HEK293 (cell line): ENCODE measurements around the gene MRPL4.

Source experiments
- CTCF ChIA-PET: fragments of 350-600 bp; formaldehyde crosslinking; extraction: SDS; loops from one replicate; lab custom pipeline; 2021; ENCODE audit warnings: antibody characterized with exemption; lab: Yijun Ruan, JAX
- POLR2A ChIA-PET: fragments of 300-600 bp; formaldehyde crosslinking; extraction: SDS; loops from one replicate; lab custom pipeline; 2020; ENCODE audit warnings: antibody characterized with exemption, inconsistent platforms; lab: Yijun Ruan, JAX
- H3K27ac ChIP-seq: fragments of 200-500 bp; sonication (Bioruptor generic); 2 replicates; pipeline ENCODE4 v1.5.1; 2014; ENCODE audit warnings: low read depth, low read length, control low read depth, inconsistent platforms; ENCODE audit errors: extremely low read depth
- H3K36me3 ChIP-seq, 2 experiments: fragments of 200-500 bp in 1 of 2; sonication (Bioruptor generic) in 1 of 2; 1 replicate in 1 of 2; 2 replicates in 1 of 2; pipeline ENCODE4 v1.5.1; 2014 to 2017; ENCODE audit warnings: inconsistent platforms in 2 of 2, low read length in 2 of 2; ENCODE audit not compliant: control insufficient read depth in 2 of 2, insufficient read depth in 1 of 2
- H3K4me1 ChIP-seq: fragments of 200-500 bp; sonication (Bioruptor generic); 2 replicates; pipeline ENCODE4 v1.5.1; 2014; ENCODE audit warnings: mild to moderate bottlenecking, low read length, inconsistent platforms; ENCODE audit not compliant: control insufficient read depth, insufficient read depth
- H3K4me3 ChIP-seq: 2 replicates; pipeline ENCODE4 v1.5.1; 2011; ENCODE audit warnings: low read depth, mild to moderate bottlenecking, control low read depth, low read length, moderate library complexity
- H3K9me3 ChIP-seq: fragments of 200-500 bp; sonication (Bioruptor generic); 2 replicates; pipeline ENCODE4 v1.5.1; 2014; ENCODE audit warnings: low read depth, low read length, inconsistent platforms; ENCODE audit not compliant: control insufficient read depth, insufficient read depth
- BCL11A ChIP-seq: fragments of 450-650 bp; formaldehyde crosslinking; IDR thresholded peaks from 2 replicates; pipeline ENCODE4 v1.5.1; 2016; ENCODE audit warnings: low read depth, missing biosample characterization, missing genetic modification characterization
- MEIS1 ChIP-seq: sonication (generic); formaldehyde crosslinking; IDR thresholded peaks from 2 replicates; pipeline ENCODE4 v1.8.1; 2022; ENCODE audit warnings: missing genetic modification reagents, mild to moderate bottlenecking, borderline replicate concordance
- MZF1 ChIP-seq: fragments of 450-650 bp; formaldehyde crosslinking; IDR thresholded peaks from 2 replicates; pipeline ENCODE4 v1.5.1; 2017; ENCODE audit warnings: missing biosample characterization, missing genetic modification characterization, borderline replicate concordance
- OSR2 ChIP-seq: fragments of 450-650 bp; formaldehyde crosslinking; IDR thresholded peaks from 2 replicates; pipeline ENCODE4 v1.5.1; 2016; ENCODE audit warnings: missing biosample characterization, missing genetic modification characterization
- SP2 ChIP-seq: fragments of 450-650 bp; formaldehyde crosslinking; IDR thresholded peaks from 2 replicates; pipeline ENCODE4 v1.5.1; 2016; ENCODE audit warnings: missing biosample characterization, missing genetic modification characterization
- ZFP37 ChIP-seq: fragments of 450-650 bp; formaldehyde crosslinking; IDR thresholded peaks from 2 replicates; pipeline ENCODE4 v1.5.1; 2016; ENCODE audit warnings: missing biosample characterization, missing genetic modification characterization
- ZIC2 ChIP-seq: fragments of 450-650 bp; formaldehyde crosslinking; IDR thresholded peaks from 2 replicates; pipeline ENCODE4 v1.5.1; 2016; ENCODE audit warnings: missing biosample characterization, missing genetic modification characterization
- ZNF112 ChIP-seq: fragments of 450-650 bp; formaldehyde crosslinking; IDR thresholded peaks from 2 replicates; pipeline ENCODE4 v1.5.0; 2017; ENCODE audit warnings: missing biosample characterization, missing genetic modification characterization
- ZNF114 ChIP-seq: fragments of 450-650 bp; formaldehyde crosslinking; IDR thresholded peaks from 2 replicates; pipeline ENCODE4 v1.5.0; 2017; ENCODE audit warnings: missing biosample characterization, missing genetic modification characterization
- ZNF157 ChIP-seq: fragments of 450-650 bp; formaldehyde crosslinking; IDR thresholded peaks from 2 replicates; pipeline ENCODE4 v1.5.1; 2016; ENCODE audit warnings: missing biosample characterization, missing genetic modification characterization
- ZNF16 ChIP-seq: fragments of 450-650 bp; formaldehyde crosslinking; IDR thresholded peaks from 2 replicates; pipeline ENCODE4 v1.5.1; 2016; ENCODE audit warnings: low read depth, missing biosample characterization, missing genetic modification characterization
- ZNF19 ChIP-seq: fragments of 450-650 bp; formaldehyde crosslinking; IDR thresholded peaks from 2 replicates; pipeline ENCODE4; 2016; ENCODE audit warnings: missing biosample characterization, missing genetic modification characterization, low read depth
- ZNF341 ChIP-seq: fragments of 450-650 bp; formaldehyde crosslinking; IDR thresholded peaks from 2 replicates; pipeline ENCODE4; 2016; ENCODE audit warnings: low read depth, missing biosample characterization, missing genetic modification characterization
- ZNF501 ChIP-seq: fragments of 450-650 bp; formaldehyde crosslinking; IDR thresholded peaks from 2 replicates; pipeline ENCODE4 v1.5.1; 2016; ENCODE audit warnings: missing biosample characterization, missing genetic modification characterization
- ZNF549 ChIP-seq: fragments of 450-650 bp; IDR thresholded peaks from 2 replicates; pipeline ENCODE4 v1.5.1; 2018; ENCODE audit warnings: missing biosample characterization, missing genetic modification characterization, mild to moderate bottlenecking, inconsistent platforms, moderate library complexity
- ZNF571 ChIP-seq: fragments of 450-650 bp; formaldehyde crosslinking; IDR thresholded peaks from 2 replicates; pipeline ENCODE4 v1.5.0; 2017; ENCODE audit warnings: missing biosample characterization, missing genetic modification characterization
- ZNF600 ChIP-seq: fragments of 450-650 bp; formaldehyde crosslinking; IDR thresholded peaks from 2 replicates; pipeline ENCODE4 v1.5.1; 2016; ENCODE audit warnings: missing biosample characterization, missing genetic modification characterization
- ZNF621 ChIP-seq: fragments of 450-650 bp; formaldehyde crosslinking; IDR thresholded peaks from 2 replicates; pipeline ENCODE4 v1.5.1; 2017; ENCODE audit warnings: missing biosample characterization, missing genetic modification characterization
- ZNF654 ChIP-seq: fragments of 450-650 bp; formaldehyde crosslinking; IDR thresholded peaks from 2 replicates; pipeline ENCODE4 v1.5.1; 2016; ENCODE audit warnings: low read depth, missing biosample characterization, missing genetic modification characterization
- ZNF660 ChIP-seq: fragments of 450-650 bp; IDR thresholded peaks from 2 replicates; pipeline ENCODE4 v1.5.1; 2018; ENCODE audit warnings: missing biosample characterization, mild to moderate bottlenecking, missing genetic modification characterization
- ZNF664 ChIP-seq: fragments of 450-650 bp; formaldehyde crosslinking; IDR thresholded peaks from 2 replicates; pipeline ENCODE4 v1.5.1; 2016; ENCODE audit warnings: missing biosample characterization, missing genetic modification characterization
- ZNF768 ChIP-seq: fragments of 450-650 bp; formaldehyde crosslinking; IDR thresholded peaks from 2 replicates; pipeline ENCODE4 v1.5.1; 2018; ENCODE audit warnings: missing biosample characterization, mild to moderate bottlenecking, missing genetic modification characterization
- TF ChIP-seq, protein P1 (sequence below): fragments of 450-650 bp; formaldehyde crosslinking; IDR thresholded peaks from 2 replicates; pipeline ENCODE4 v1.5.1; 2016; ENCODE audit warnings: missing biosample characterization, missing genetic modification characterization, borderline replicate concordance
- TF ChIP-seq, protein P2 (sequence below): fragments of 450-650 bp; formaldehyde crosslinking; IDR thresholded peaks from 2 replicates; pipeline ENCODE4 v1.5.1; 2016; ENCODE audit warnings: missing biosample characterization, missing genetic modification characterization, low read depth
- TF ChIP-seq, protein P3 (sequence below): fragments of 450-650 bp; formaldehyde crosslinking; IDR thresholded peaks from 2 replicates; pipeline ENCODE4 v1.5.1; 2016; ENCODE audit warnings: missing biosample characterization, missing genetic modification characterization

Gene MRPL4

DNA sequence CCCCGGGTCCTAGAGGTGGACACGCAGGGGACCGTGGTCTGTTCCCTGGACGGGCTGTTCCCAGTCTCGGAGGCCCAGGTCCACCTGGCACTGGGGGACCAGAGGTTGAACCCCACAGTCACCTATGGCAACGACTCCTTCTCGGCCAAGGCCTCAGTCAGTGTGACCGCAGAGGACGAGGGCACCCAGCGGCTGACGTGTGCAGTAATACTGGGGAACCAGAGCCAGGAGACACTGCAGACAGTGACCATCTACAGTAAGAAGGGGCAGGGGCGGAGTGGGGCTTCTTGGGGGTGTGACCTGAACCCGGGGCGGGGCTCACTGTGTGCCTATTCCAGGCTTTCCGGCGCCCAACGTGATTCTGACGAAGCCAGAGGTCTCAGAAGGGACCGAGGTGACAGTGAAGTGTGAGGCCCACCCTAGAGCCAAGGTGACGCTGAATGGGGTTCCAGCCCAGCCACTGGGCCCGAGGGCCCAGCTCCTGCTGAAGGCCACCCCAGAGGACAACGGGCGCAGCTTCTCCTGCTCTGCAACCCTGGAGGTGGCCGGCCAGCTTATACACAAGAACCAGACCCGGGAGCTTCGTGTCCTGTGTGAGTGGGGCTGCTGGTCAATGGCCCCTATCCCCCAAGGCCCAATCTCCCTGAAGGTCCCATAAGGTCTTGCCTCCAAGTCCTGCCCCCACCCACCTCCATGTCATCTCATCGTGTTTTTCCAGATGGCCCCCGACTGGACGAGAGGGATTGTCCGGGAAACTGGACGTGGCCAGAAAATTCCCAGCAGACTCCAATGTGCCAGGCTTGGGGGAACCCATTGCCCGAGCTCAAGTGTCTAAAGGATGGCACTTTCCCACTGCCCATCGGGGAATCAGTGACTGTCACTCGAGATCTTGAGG, 32.3 kb downstream of the MRPL4 start:
- no peaks in the 10 kb centered on the region for H3K36me3 ChIP-seq
- POLR2A ChIA-PET = interaction anchor here (0.5 to 1.7 kb wide), 3 partner anchors 95 to 96 kb away, joined by 3 to 4 read pairs (median 4); partner anchors contain the start of gene TYK2
- no peaks in the 10 kb centered on the region; the same call in 1 of the 2 replicates for H3K4me1 ChIP-seq
- no peak overlapping the region for H3K4me3 ChIP-seq
- no peak for TF ChIP-seq ZNF16 (tag by site-specific recombination)
- no peak for TF ChIP-seq ZNF501 (tag by site-specific recombination)
- no peak for TF ChIP-seq MZF1 (tag by site-specific recombination)
- TF ChIP-seq MEIS1 = no peak
- no peak for TF ChIP-seq ZNF654
- TF ChIP-seq ZNF571 (tag by site-specific recombination) = no peak
- no peak for TF ChIP-seq ZFP37 (tag by site-specific recombination)
- no peak for TF ChIP-seq OSR2 (tag by site-specific recombination)
- TF ChIP-seq ZNF114 (tag by site-specific recombination) = no peak
- TF ChIP-seq, protein P1, sequence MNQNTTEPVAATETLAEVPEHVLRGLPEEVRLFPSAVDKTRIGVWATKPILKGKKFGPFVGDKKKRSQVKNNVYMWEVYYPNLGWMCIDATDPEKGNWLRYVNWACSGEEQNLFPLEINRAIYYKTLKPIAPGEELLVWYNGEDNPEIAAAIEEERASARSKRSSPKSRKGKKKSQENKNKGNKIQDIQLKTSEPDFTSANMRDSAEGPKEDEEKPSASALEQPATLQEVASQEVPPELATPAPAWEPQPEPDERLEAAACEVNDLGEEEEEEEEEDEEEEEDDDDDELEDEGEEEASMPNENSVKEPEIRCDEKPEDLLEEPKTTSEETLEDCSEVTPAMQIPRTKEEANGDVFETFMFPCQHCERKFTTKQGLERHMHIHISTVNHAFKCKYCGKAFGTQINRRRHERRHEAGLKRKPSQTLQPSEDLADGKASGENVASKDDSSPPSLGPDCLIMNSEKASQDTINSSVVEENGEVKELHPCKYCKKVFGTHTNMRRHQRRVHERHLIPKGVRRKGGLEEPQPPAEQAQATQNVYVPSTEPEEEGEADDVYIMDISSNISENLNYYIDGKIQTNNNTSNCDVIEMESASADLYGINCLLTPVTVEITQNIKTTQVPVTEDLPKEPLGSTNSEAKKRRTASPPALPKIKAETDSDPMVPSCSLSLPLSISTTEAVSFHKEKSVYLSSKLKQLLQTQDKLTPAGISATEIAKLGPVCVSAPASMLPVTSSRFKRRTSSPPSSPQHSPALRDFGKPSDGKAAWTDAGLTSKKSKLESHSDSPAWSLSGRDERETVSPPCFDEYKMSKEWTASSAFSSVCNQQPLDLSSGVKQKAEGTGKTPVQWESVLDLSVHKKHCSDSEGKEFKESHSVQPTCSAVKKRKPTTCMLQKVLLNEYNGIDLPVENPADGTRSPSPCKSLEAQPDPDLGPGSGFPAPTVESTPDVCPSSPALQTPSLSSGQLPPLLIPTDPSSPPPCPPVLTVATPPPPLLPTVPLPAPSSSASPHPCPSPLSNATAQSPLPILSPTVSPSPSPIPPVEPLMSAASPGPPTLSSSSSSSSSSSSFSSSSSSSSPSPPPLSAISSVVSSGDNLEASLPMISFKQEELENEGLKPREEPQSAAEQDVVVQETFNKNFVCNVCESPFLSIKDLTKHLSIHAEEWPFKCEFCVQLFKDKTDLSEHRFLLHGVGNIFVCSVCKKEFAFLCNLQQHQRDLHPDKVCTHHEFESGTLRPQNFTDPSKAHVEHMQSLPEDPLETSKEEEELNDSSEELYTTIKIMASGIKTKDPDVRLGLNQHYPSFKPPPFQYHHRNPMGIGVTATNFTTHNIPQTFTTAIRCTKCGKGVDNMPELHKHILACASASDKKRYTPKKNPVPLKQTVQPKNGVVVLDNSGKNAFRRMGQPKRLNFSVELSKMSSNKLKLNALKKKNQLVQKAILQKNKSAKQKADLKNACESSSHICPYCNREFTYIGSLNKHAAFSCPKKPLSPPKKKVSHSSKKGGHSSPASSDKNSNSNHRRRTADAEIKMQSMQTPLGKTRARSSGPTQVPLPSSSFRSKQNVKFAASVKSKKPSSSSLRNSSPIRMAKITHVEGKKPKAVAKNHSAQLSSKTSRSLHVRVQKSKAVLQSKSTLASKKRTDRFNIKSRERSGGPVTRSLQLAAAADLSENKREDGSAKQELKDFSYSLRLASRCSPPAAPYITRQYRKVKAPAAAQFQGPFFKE (tag by site-specific recombination) = no peak
- TF ChIP-seq, protein P2, sequence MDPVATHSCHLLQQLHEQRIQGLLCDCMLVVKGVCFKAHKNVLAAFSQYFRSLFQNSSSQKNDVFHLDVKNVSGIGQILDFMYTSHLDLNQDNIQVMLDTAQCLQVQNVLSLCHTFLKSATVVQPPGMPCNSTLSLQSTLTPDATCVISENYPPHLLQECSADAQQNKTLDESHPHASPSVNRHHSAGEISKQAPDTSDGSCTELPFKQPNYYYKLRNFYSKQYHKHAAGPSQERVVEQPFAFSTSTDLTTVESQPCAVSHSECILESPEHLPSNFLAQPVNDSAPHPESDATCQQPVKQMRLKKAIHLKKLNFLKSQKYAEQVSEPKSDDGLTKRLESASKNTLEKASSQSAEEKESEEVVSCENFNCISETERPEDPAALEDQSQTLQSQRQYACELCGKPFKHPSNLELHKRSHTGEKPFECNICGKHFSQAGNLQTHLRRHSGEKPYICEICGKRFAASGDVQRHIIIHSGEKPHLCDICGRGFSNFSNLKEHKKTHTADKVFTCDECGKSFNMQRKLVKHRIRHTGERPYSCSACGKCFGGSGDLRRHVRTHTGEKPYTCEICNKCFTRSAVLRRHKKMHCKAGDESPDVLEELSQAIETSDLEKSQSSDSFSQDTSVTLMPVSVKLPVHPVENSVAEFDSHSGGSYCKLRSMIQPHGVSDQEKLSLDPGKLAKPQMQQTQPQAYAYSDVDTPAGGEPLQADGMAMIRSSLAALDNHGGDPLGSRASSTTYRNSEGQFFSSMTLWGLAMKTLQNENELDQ (tag by site-specific recombination) = no peak
- no peak for TF ChIP-seq SP2
- TF ChIP-seq BCL11A = no peak
- TF ChIP-seq ZNF600 (tag by site-specific recombination) = no peak
- no peak for TF ChIP-seq ZNF621 (tag by site-specific recombination)
- CTCF ChIA-PET = interaction anchor here (0.7 to 2.9 kb wide), 2 partner anchors 15 to 35 kb away, joined by 3 to 15 read pairs; no protein-coding TSS in a partner anchor
- H3K9me3 ChIP-seq = no peaks in the 10 kb centered on the region
- H3K27ac ChIP-seq = no peak overlapping the region

DNA sequence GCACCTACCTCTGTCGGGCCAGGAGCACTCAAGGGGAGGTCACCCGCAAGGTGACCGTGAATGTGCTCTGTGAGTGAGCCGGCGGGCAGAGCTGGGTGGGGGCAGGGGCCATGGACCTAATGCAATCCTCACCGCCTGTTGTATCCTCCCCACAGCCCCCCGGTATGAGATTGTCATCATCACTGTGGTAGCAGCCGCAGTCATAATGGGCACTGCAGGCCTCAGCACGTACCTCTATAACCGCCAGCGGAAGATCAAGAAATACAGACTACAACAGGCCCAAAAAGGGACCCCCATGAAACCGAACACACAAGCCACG, 32.9 kb downstream of the MRPL4 start:
- ChIA-PET POLR2A (interaction anchor here (1.0 kb wide), 1 partner anchor 95 kb away, joined by 3 read pairs; the partner anchor contains the start of gene TYK2), CTCF (interaction anchor here (0.7 to 2.9 kb wide), 2 partner anchors 15 to 36 kb away, joined by 3 to 15 read pairs; no protein-coding TSS in a partner anchor)
- Histone ChIP-seq H3K36me3 (no peaks in the 10 kb centered on the region), H3K4me3 (no peak overlapping the region), H3K4me1 (no peaks in the 10 kb centered on the region; the same call in 1 of the 2 replicates), H3K27ac (no peak overlapping the region), H3K9me3 (no peaks in the 10 kb centered on the region)
- TF ChIP-seq ZNF549 (tag by site-specific recombination) (no peak), ZNF157 (tag by site-specific recombination) (no peak), ZNF664 (no peak), ZNF16 (tag by site-specific recombination) (no peak), ZIC2 (tag by site-specific recombination) (no peak), ZNF112 (tag by site-specific recombination) (no peak), ZNF660 (no peak), ZNF19 (tag by site-specific recombination) (no peak), ZNF341 (tag by site-specific recombination) (no peak), ZNF768 (tag by site-specific recombination) (no peak)
- TF ChIP-seq, protein P3, sequence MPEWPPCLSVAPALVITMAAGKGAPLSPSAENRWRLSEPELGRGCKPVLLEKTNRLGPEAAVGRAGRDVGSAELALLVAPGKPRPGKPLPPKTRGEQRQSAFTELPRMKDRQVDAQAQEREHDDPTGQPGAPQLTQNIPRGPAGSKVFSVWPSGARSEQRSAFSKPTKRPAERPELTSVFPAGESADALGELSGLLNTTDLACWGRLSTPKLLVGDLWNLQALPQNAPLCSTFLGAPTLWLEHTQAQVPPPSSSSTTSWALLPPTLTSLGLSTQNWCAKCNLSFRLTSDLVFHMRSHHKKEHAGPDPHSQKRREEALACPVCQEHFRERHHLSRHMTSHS (tag by site-specific recombination) = no peak
